Fibroblast of the conjunctiva (primary cell): ENCODE measurements around the gene NOLC1.
"Not testable (repeated sequence)": the region's sequence is repeated elsewhere in the genome, so short reads cannot be mapped to it uniquely, and the experiment has no call there.

Experiments used
- DNase-seq: peaks from one replicate; pipeline ENCODE4 v3.0.0-alpha.2; 2010; ENCODE audit warnings: low read depth

NOLC1 gene

DNA sequence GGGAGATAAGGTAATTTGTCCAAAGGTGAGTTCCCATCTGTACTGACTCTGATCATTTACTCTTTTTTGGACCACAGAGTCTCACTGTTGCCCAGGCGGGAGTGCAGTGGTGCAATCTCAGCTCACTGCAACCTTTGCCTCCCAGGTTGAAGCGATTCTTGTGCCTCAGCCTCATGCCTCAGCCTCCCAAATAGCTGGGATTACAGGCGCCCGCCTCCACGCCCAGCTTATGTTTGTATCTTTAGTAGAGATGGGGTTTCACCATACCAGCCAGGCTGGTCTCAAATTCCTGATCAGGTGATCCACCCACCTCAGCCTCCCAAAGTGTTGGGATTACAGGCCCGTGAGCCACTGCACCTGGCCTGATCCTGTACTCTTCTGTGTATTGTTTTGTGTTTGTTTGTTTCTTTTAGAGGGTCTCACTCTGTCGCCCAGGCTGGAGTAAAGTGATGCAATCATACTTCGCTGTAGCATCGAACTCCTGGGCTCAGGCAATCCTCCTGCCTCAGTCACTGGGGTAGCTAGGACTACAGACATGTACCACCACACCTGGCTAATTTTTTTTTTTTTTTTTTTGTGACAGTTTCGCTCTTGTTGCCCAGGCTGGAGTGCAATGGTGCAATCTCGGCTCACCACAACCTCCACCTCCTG lies 2.4 kb downstream of the NOLC1 start:
- no peak for DNase-seq

DNA sequence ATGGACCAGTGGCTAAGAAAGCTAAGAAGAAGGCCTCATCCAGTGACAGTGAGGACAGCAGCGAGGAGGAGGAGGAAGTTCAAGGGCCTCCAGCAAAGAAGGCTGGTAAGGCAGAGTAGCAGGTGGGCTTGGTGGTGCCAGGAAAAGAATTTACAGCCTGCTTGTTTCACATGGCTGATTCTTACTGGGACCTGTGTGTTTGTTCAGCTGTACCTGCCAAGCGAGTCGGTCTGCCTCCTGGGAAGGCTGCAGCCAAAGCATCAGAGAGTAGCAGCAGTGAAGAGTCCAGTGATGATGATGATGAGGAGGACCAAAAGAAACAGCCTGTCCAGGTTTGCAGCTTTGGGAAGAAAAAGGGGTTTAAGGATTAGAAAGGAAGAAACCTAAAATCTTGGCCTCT lies 5.0 kb downstream of the NOLC1 start:
- DNase-seq, result no peak

DNA sequence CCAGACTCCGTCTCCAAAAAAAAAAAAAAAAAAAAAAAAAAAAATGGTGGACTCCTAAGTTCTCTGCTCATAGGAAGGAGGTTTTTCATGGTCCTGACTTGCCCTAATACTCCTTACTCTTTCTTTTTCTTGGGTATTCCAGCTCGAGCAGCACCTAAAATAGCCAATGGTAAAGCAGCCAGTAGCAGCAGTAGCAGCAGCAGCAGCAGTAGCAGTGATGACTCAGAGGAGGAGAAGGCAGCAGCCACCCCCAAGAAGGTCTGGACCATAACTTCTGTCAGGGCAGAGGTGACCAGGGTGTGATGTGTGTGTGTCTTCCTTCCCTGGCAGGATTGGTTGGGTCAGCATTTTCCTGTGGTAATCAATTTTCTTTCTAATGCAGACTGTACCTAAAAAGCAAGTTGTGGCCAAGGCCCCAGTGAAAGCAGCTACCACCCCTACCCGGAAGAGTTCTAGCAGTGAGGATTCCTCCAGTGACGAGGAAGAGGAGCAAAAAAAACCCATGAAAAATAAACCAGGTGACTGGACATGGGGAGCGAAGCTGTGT lies 6.9 kb downstream of the NOLC1 start:
- no peak for DNase-seq

- DNase-seq, result no peak
These were observed 7.6 kb downstream of the NOLC1 start for GRCh38 chr10:102159831-102160230.

DNA sequence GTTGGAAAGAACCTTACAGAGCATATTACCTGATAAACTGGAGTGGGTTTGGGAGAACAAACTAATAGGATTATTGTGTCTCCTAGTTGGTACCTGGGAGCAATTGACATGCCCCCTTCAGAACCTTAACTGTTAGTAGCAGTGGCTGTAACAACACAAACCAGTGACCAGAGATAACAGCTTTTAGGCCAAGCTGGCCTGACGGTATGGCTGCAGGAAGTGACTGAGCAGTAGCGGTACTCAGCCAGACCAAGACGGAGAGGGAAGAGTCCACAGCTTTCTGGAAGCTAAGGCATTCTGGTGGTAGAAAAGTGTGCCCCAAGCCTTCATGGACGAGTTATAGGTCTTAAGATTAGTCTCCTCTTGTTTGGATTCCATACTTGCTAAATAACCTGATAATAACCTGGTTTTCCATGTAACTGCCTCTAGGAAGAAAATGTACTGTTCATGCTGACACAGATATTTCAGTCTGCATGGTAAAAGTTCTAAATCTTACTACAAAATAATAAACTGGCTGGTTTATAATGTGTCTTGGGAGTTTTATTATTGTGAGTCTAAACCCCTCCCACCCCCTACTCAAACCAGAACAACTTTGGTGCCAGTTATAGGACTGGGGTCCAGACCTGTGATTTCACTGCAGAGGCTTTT lies 11.3 kb downstream of the NOLC1 start:
- DNase-seq, result no peak

DNA sequence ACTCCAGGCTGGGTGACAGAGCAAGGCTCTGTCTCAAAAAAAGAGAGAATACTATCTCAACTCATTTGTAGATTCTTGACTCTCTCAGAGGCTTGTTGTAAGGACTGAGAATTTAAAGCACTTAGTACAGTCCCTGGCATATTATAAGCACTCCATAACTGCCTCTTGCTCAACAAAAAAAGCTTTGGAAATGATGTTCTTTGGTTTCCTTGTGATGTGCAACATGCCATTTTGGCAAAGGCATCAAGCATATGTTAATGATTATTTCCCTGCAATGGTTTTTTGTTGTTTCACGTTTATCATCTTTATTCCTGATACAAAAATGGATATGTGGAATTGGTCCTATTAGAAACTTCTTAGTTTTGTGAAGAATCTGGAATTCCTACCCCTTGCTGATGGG lies 15.7 kb downstream of the NOLC1 start:
- DNase-seq, result peak; percentile 44

GRCh38 chr10:102170602-102171001 lies 18.4 kb downstream of the NOLC1 start:
- no peak for DNase-seq

- no peak for DNase-seq
These were observed 20.1 kb downstream of the NOLC1 start for GRCh38 chr10:102172288-102172687.

DNA sequence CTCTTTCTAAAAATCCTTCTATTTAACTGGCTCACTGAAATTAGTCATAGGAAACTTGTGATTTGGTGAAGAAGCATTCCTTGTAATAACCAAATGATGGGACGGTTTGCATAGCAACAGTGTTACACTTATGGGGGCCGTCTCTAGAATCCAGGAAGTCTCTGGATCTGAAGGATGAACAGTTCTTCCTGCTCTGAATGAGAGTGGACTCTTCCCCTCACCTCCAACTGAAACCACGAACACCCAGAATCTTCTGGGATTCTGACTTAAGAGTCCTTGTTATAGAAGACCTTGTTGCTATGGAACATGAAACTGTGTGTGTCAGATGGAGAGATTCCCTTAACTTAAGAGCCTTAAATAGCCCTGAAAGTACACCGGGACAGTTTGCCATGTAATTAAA lies 23.2 kb downstream of the NOLC1 start:
- no peak for DNase-seq

- DNase-seq, result no peak
These were observed 32.4 kb downstream of the NOLC1 start for GRCh38 chr10:102184606-102185005.

DNA sequence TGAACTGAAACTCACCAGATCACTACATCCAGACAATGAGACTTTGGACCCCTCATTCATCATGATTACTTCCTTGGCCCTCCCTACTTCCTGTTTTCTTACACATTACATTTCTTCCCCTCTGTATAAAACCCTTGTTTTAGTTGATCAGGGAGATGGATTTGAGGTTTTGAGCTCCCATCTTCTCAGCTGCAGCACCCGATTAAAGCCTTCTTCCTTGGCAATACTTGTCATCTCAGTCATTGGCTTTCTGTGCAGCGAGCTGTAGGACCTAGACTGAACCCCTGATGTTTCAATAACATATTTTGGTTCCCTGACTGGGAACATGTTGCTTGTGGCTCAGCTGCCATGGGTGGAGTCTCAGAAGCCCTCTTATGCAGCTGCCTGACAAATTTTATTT lies 33.1 kb downstream of the NOLC1 start:
- no peak for DNase-seq

GRCh38 chr10:102185811-102186527 lies 33.8 kb downstream of the NOLC1 start:
- DNase-seq, result no peak

- DNase-seq, result no peak
These were observed 36.2 kb downstream of the NOLC1 start for GRCh38 chr10:102188298-102188940.

DNA sequence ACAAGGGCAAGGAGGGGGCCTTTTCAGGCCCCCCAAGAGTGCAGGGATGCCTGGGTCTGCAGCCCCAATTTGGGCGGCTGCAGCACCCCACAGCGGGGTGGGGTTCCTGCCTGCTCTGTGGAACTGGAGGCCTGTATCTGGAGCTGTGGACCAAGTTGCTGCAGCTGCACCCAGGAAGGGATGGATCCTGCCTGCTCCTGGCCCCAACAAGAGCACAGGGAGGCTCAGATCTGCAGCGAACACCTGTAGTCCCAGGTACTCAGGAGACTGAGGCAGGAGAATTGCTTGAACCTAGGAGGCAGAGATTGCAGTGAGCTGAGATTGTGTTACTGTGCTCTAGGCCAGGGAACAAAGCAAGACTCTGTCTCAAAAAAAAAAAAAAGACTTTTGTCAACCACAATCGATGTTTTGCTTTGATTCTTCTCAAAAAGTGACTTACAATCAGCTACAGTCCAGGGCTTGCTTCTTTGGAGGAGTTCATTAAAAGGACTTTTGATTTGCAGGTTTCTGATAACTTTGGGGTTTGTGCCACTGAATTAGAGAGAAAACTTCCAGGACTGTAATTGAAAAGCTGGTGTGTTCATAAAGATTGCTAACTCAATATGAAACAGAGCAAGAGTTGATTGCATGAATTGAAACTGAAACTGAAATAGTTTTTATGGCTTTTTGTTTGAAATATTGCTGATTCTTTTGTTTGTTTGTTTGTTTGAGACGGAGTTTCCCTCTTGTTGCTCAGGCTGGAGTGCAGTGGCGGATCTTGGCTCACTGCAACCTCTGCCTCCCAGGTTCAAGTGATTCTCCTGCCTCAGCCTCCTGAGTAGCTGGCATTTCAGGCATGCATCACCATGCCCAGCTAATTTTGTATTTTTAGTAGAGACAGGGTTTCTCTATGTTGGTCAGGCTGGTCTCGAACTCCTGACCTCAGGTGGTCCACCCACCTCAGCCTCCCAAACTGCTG lies 37.0 kb downstream of the NOLC1 start:
- not testable (repeated sequence) for DNase-seq

DNA sequence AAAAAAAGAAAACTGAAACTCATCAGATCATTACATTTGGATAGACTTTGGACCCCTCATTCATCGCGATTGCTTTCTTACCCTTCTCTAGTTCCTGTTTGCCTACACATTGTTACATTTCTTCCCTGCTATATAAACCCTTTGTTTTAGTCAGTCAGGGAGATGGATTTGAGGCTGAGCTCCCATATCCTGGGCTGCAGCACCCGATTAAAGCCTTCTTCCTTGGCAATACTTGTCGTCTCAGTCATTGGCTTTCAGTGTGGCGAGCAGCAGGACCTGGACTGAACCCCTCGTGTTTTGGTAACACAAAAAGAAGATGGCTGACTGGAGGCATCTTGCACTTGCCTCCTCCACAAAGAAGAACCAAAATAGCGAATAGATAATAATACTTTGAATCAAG lies 39.8 kb downstream of the NOLC1 start:
- DNase-seq, result no peak

GRCh38 chr10:102195296-102195870 lies 43.2 kb downstream of the NOLC1 start:
- DNase-seq, result no peak

DNA sequence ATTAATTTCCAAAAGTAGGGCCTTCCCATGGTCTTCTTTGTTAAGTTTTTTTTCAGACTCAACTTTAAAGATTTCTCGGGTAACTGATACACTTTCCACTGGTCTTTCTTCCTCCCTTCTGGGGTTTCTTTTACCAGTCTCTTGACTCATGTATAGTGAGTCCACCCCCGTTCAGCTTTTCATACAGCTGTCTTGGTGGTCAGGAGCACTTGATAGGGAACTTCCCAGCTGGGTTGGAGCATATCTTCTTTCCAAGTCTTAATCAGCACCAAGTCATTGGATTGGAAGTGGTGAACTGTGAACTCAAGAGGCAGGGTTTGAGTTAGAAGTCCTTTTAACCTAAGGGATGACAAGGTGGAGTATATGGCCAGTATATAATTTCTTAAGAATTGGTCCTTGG lies 44.7 kb downstream of the NOLC1 start:
- DNase-seq, result no peak

DNA sequence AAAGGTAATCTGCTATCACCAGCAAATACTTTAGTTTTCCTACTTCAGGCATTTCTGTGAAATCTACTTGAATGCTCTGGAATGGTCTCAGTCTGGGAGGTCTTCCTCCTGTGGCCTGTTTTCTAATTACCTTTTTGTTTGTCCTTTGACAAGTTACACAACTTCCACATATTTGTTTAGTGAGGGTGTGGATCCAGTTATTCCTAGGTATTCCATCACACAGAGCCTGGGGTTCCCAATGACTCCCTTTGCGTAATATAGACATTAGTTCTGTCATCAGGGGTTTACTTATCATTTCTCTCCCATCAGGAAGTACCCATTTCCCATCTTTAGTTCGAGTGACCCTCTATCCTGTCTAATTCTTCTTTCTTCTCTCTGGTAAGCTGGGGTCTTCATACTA lies 45.8 kb downstream of the NOLC1 start:
- no peak for DNase-seq

- no peak for DNase-seq
These were observed 48.8 kb downstream of the NOLC1 start for GRCh38 chr10:102200751-102201640.

GRCh38 chr10:102202386-102202785 lies 50.2 kb downstream of the NOLC1 start:
- DNase-seq, result no peak
